Neuronal stem cell (in vitro differentiated cells): ENCODE measurements around the gene EGFL6.
"Not testable (repeated sequence)": the region's sequence is repeated elsewhere in the genome, so short reads cannot be mapped to it uniquely, and the experiment has no call there.

ENCODE experiments used
- DNase-seq: peaks from one replicate; pipeline ENCODE4 v3.0.0-alpha.2; 2013; ENCODE audit warnings: low spot score
- H2AFZ ChIP-seq: one replicate; pipeline ENCODE4 v1.6.1; 2013; ENCODE audit warnings: mild to moderate bottlenecking, low read length, inconsistent platforms
- H2AK5ac ChIP-seq: 2 replicates; pipeline ENCODE4 v1.6.1; 2013; ENCODE audit warnings: low read depth, mild to moderate bottlenecking, inconsistent platforms, low read length, moderate library complexity, mixed read lengths
- H2BK120ac ChIP-seq: 2 replicates; pipeline ENCODE4 v1.6.1; 2013; ENCODE audit warnings: low read depth, mild to moderate bottlenecking, inconsistent platforms, low read length, moderate library complexity, mixed read lengths
- H2BK12ac ChIP-seq: one replicate; pipeline ENCODE4 v1.6.1; 2013; ENCODE audit warnings: low read length, inconsistent platforms
- H2BK15ac ChIP-seq: 2 replicates; pipeline ENCODE4 v1.6.1; 2013; ENCODE audit warnings: mild to moderate bottlenecking, low read length, inconsistent platforms, mixed read lengths
- H2BK5ac ChIP-seq: one replicate; pipeline ENCODE4 v1.6.1; 2013; ENCODE audit warnings: inconsistent platforms, mild to moderate bottlenecking, low read length, moderate library complexity
- H3K14ac ChIP-seq: one replicate; pipeline ENCODE4 v1.6.1; 2013; ENCODE audit warnings: low read length, inconsistent platforms
- H3K18ac ChIP-seq: 2 replicates; pipeline ENCODE4 v1.6.1; 2013; ENCODE audit warnings: low read length, inconsistent platforms
- H3K23ac ChIP-seq: 2 replicates; pipeline ENCODE4 v1.6.1; 2013; ENCODE audit warnings: low read depth, mild to moderate bottlenecking, mixed read lengths, low read length, inconsistent platforms; ENCODE audit not compliant: poor library complexity
- H3K27ac ChIP-seq: replicated peaks from 3 replicates; pipeline ENCODE4 v1.5.1; 2013; ENCODE audit warnings: low read length, inconsistent platforms
- H3K27me3 ChIP-seq, 3 experiments: 2 replicates each; pipeline ENCODE4 v1.6.1; 2013; ENCODE audit warnings: low read length in 3 of 3, mild to moderate bottlenecking in 2 of 3, inconsistent platforms in 1 of 3, low read depth in 1 of 3, mixed read lengths in 1 of 3, moderate library complexity in 1 of 3; ENCODE audit not compliant: control insufficient read depth in 3 of 3, insufficient read depth in 3 of 3
- H3K36me3 ChIP-seq, 2 donors: replicated peaks in 1 of 2; 2 replicates each; pipeline ENCODE4 v1.6.1; 2013; ENCODE audit warnings: low read length in 2 of 2; ENCODE audit not compliant: control insufficient read depth in 2 of 2, insufficient read depth in 2 of 2
- H3K4ac ChIP-seq: 2 replicates; pipeline ENCODE4 v1.6.1; 2013; ENCODE audit warnings: inconsistent platforms, mild to moderate bottlenecking, low read length, moderate library complexity
- H3K4me1 ChIP-seq, 2 donors: 1 replicate in 1 of 2; 2 replicates in 1 of 2; pipeline ENCODE4 v1.6.1; 2013; ENCODE audit warnings: low read length in 2 of 2, low read depth in 1 of 2; ENCODE audit not compliant: control insufficient read depth in 2 of 2, insufficient read depth in 1 of 2
- H3K4me2 ChIP-seq: one replicate; pipeline ENCODE4 v1.6.1; 2013; ENCODE audit warnings: mild to moderate bottlenecking, low read length, inconsistent platforms; ENCODE audit not compliant: insufficient read depth, poor library complexity, severe bottlenecking
- H3K4me3 ChIP-seq, 2 donors: 2 replicates each; pipeline ENCODE4 v1.5.1; 2013; ENCODE audit warnings: low read length in 2 of 2, mild to moderate bottlenecking in 2 of 2, inconsistent platforms in 1 of 2, moderate library complexity in 1 of 2
- H3K79me1 ChIP-seq: one replicate; pipeline ENCODE4 v1.6.1; 2013; ENCODE audit warnings: low read depth, mild to moderate bottlenecking, inconsistent platforms, low read length, moderate library complexity
- H3K9ac ChIP-seq: one replicate; pipeline ENCODE4 v1.6.1; 2013; ENCODE audit warnings: mild to moderate bottlenecking, low read depth, low read length, inconsistent platforms; ENCODE audit not compliant: poor library complexity
- H3K9me3 ChIP-seq, 2 donors: replicated peaks in 1 of 2; 2 replicates each; pipeline versions ENCODE3 to v1.6.1; 2013; ENCODE audit warnings: low read length in 2 of 2, mild to moderate bottlenecking in 2 of 2, inconsistent platforms in 1 of 2, low read depth in 1 of 2, mixed read lengths in 1 of 2, moderate library complexity in 1 of 2; ENCODE audit not compliant: control insufficient read depth in 2 of 2, insufficient read depth in 1 of 2
- H4K8ac ChIP-seq: one replicate; pipeline ENCODE4 v1.6.1; 2013; ENCODE audit warnings: low read depth, mild to moderate bottlenecking, inconsistent platforms, low read length, moderate library complexity
- H4K91ac ChIP-seq: one replicate; pipeline ENCODE4 v1.6.1; 2013; ENCODE audit warnings: low read length, low read depth, mild to moderate bottlenecking, inconsistent platforms; ENCODE audit not compliant: poor library complexity
- WGBS, 2 donors: extraction: QIAGEN DNeasy Blood & Tissue Kit; methylation state at CpG; one replicate each; pipeline ENCODE4 v1.1.7; 2013; ENCODE audit warnings: missing lambda C conversion rate in 2 of 2, mixed read lengths in 1 of 2; ENCODE audit not compliant: insufficient read length in 2 of 2, insufficient replicate concordance in 1 of 2; ENCODE audit errors: extremely low coverage in 2 of 2; 5-methylcytosine and 5-hydroxymethylcytosine counted together

The EGFL6 gene

GRCh38 chrX:13627306-13627705 is 57.9 kb downstream of the EGFL6 start:
- Histone ChIP-seq H2BK15ac (no peak overlapping the region), H4K8ac (no peak overlapping the region), H3K9me3 (peaks cover 0 to 5% of the 10 kb centered on the region in 2 donors), H2BK5ac (no peak overlapping the region), H3K27ac (no peak overlapping the region), H3K9ac (no peak overlapping the region), H3K14ac (no peak overlapping the region), H2BK12ac (no peak overlapping the region), H4K91ac (no peak overlapping the region), H3K4me1 (no peaks in the 10 kb centered on the region), H2BK120ac (no peak overlapping the region), H3K27me3 (peaks cover 0 to 13% (median 0%) of the 10 kb centered on the region in 3 experiments), H3K36me3 (no peaks in the 10 kb centered on the region), H3K18ac (no peak overlapping the region), H3K4ac (no peak overlapping the region), H2AFZ (no peak overlapping the region), H3K4me3 (no peak overlapping the region), H2AK5ac (no peak overlapping the region), H3K4me2 (no peak overlapping the region), H3K23ac (no peak overlapping the region), H3K79me1 (no peaks in the 10 kb centered on the region)
- no CpG with 5 or more reads among the region's 8 CpGs for WGBS, 2 donors
- no peak for DNase-seq

- H2BK120ac ChIP-seq, H2BK12ac ChIP-seq, H4K91ac ChIP-seq, H2BK5ac ChIP-seq, H3K9ac ChIP-seq, DNase-seq, H4K8ac ChIP-seq, H3K27me3 ChIP-seq, H3K14ac ChIP-seq, H3K27ac ChIP-seq, H2AFZ ChIP-seq, H3K79me1 ChIP-seq, H2AK5ac ChIP-seq, H3K4me1 ChIP-seq, H3K9me3 ChIP-seq, H3K23ac ChIP-seq, H3K4me3 ChIP-seq, H2BK15ac ChIP-seq, H3K36me3 ChIP-seq, H3K4me2 ChIP-seq, H3K18ac ChIP-seq, H3K4ac ChIP-seq: not testable (repeated sequence)
- WGBS, 2 donors: no CpG with 5 or more reads among the region's 9 CpGs
These were observed 67.8 kb downstream of the EGFL6 start for GRCh38 chrX:13637224-13637623.

- no peak overlapping the region for H2BK12ac ChIP-seq
- no peaks in the 10 kb centered on the region for H3K36me3 ChIP-seq
- H3K79me1 ChIP-seq: no peaks in the 10 kb centered on the region
- H2BK15ac ChIP-seq: no peak overlapping the region
- H3K9me3 ChIP-seq: peaks cover 0 to 2% of the 10 kb centered on the region in 2 donors
- no peak overlapping the region for H2AFZ ChIP-seq
- no peaks in the 10 kb centered on the region for H3K27me3 ChIP-seq
- H2AK5ac ChIP-seq: no peak overlapping the region
- no peak overlapping the region for H3K4ac ChIP-seq
- no peak overlapping the region for H3K9ac ChIP-seq
- H4K8ac ChIP-seq: no peak overlapping the region
- no peaks in the 10 kb centered on the region for H3K4me1 ChIP-seq
- H4K91ac ChIP-seq: no peak overlapping the region
- H3K27ac ChIP-seq: no peak overlapping the region
- H3K18ac ChIP-seq: no peak overlapping the region
- no peak overlapping the region for H2BK120ac ChIP-seq
- no CpG with 5 or more reads among the region's 1 CpG for WGBS, 2 donors
- H3K4me2 ChIP-seq: no peak overlapping the region
- no peak overlapping the region for H3K4me3 ChIP-seq
- no peak overlapping the region for H2BK5ac ChIP-seq
- no peak overlapping the region for H3K14ac ChIP-seq
- no peak for DNase-seq
- no peak overlapping the region for H3K23ac ChIP-seq
These were observed 68.6 kb downstream of the EGFL6 start for GRCh38 chrX:13638021-13638420.

GRCh38 chrX:13638826-13639225 is 69.4 kb downstream of the EGFL6 start:
- Histone ChIP-seq H3K36me3 (no peaks in the 10 kb centered on the region), H3K18ac (no peak overlapping the region), H2BK15ac (no peak overlapping the region), H2AK5ac (no peak overlapping the region), H4K8ac (no peak overlapping the region), H2BK120ac (no peak overlapping the region), H3K4me2 (no peak overlapping the region), H3K9me3 (peaks cover 0 to 2% of the 10 kb centered on the region in 2 donors), H4K91ac (no peak overlapping the region), H3K27ac (no peak overlapping the region), H3K27me3 (no peaks in the 10 kb centered on the region), H3K4me1 (no peaks in the 10 kb centered on the region), H3K9ac (no peak overlapping the region), H2BK12ac (no peak overlapping the region), H3K14ac (no peak overlapping the region), H3K23ac (no peak overlapping the region), H3K4ac (no peak overlapping the region), H2AFZ (no peak overlapping the region), H3K4me3 (no peak overlapping the region), H3K79me1 (no peaks in the 10 kb centered on the region), H2BK5ac (no peak overlapping the region)
- no peak for DNase-seq
- no CpG with 5 or more reads among the region's 3 CpGs for WGBS, 2 donors
